Measurements from ENCODE around the gene POLG2. TPM values are rescaled to one million over a fixed set of nuclear protein-coding genes. Genes with fewer than 3 reads are reported as not detected.

The POLG2 gene
- total RNA-seq, 4 donors from 2014 or later = 3.2 to 5.0 (median 3.3) TPM

GRCh38 chr17:64507413-64507782 is 10.5 kb upstream of the POLG2 start:
- H3K4me3 ChIP-seq = peak overlapping the region; percentile 77 to 94 (median 90)
- no peaks in the 10 kb centered on the region for H3K9me3 ChIP-seq
- no peak for DNase-seq (ENCODE audit: extremely low spot score)
- H3K4me1 ChIP-seq = peaks cover 45 to 59% (median 51%) of the 10 kb centered on the region in 4 donors
- TF ChIP-seq EP300 (IDR thresholded peaks at IDR 0.05) (no peak), POLR2A (IDR thresholded peaks at IDR 0.05; ENCODE audit: low read depth) (no peak), POLR2AphosphoS5 (IDR thresholded peaks at IDR 0.05) (no peak), CTCF (IDR thresholded peaks at IDR 0.05) (peak; percentile 29 to 55 (median 39))
- WGBS = 2% methylated on average over 13 of the region's 13 CpGs
- H3K36me3 ChIP-seq = peaks cover 33 to 61% (median 53%) of the 10 kb centered on the region in 4 donors
- H3K27ac ChIP-seq (replicated peaks in 1 of 4) = peak overlapping the region; percentile 99 to 100 (median 99)
- no peaks in the 10 kb centered on the region for H3K27me3 ChIP-seq
- intact Hi-C loops (cut with DNase I) = no loop called here

DNA sequence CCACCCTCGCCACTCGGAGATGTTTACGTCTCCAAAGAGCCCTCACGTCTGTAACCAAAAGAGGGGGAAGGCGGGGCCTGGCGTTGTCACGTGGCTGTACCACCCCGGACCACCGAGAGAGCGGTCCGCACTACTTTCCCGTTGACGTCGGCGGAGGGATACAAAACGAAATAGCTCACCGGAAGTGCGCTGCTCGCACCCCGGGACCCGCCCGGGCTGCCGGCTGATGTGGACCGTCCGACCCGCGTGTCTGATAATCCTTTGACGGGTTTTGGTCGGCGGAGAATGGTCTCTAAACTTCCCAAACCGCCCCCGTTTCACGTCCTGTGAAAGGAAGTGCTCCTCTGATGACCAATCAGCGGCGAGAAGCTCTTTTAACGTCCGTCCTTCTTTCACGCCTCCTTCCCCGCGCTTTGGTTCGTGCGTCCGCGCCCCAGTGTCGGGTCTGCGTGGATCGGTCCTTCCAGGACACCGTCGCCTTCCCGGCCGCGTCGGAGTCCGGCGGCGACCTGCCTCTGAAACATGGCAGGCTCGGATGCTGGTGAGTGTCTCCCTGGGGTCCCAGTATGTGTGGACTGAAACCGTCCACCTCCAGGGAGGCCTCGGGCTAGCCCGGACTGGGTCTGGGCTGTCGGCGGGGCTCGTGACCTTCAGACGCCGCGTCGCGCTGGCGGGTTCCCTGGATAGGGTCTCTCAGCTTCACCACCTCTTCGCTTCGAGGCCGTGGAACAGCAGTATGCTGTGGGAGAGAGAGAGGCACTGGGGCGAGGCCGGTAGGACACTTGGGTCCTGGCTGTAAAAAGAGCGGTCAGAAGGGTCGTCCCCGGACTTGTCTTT is 9.9 kb upstream of the POLG2 start, which contains the start of gene CEP95:
Gene CEP95, plus strand, starts transcription at position 402 of the 837 bp plus-strand sequence. Its CDS starts 121 bp downstream, at position 523.
- peaks cover 36 to 61% (median 54%) of the 10 kb centered on the region in 4 donors for H3K36me3 ChIP-seq
- peaks cover 51 to 65% (median 54%) of the 10 kb centered on the region in 4 donors for H3K4me1 ChIP-seq
- TF ChIP-seq POLR2A (IDR thresholded peaks at IDR 0.05; ENCODE audit: low read depth) (peak; percentile 71), EP300 (IDR thresholded peaks at IDR 0.05) (no peak), CTCF (IDR thresholded peaks at IDR 0.05) (peak in 1 of 3 experiments; percentile 4), POLR2AphosphoS5 (IDR thresholded peaks at IDR 0.05) (peak; percentile 88 to 96)
- intact Hi-C loops (cut with DNase I) = no loop called here
- H3K4me3 ChIP-seq = peak within 1 kb of the TSS; percentile 77 to 94 (median 90)
- peak; percentile 98 for DNase-seq (ENCODE audit: extremely low spot score)
- H3K27me3 ChIP-seq = no peaks in the 10 kb centered on the region
- no peaks in the 10 kb centered on the region for H3K9me3 ChIP-seq
- peak within 1 kb of the TSS; percentile 99 to 100 (median 99) for H3K27ac ChIP-seq (replicated peaks in 1 of 4)
- WGBS = 1% methylated on average over 39 of the region's 77 CpGs

DNA sequence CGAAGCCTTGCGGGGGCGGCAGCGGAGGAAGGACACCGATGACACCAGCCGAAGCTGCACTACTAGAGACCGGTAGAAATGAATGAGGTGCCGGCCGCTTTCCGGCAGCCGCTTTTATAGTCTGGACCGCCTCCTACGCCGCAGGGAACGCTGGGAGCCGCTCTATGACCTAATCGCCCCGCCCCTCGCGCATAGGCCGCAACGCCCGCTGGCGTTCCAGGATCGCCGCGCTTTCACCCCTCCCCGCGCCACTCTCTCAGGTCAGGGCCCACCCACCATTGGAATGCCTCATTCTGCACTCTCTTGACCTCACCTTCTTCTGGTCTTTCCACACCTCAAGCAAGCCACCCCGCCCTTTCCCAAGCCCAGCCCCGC is 9.3 kb upstream of the POLG2 start, which contains the start of gene DDX5:
Gene DDX5, minus strand, starts transcription at position 89 of the 375 bp plus-strand sequence. CDS start 170 bp downstream, outside the sequence.
- peak within 1 kb of the TSS; percentile 99 to 100 (median 99) for H3K27ac ChIP-seq (replicated peaks in 1 of 4)
- intact Hi-C loops (cut with DNase I) = no loop called here
- H3K9me3 ChIP-seq = no peaks in the 10 kb centered on the region
- peaks cover 55 to 71% (median 60%) of the 10 kb centered on the region in 4 donors for H3K4me1 ChIP-seq
- TF ChIP-seq EP300 (IDR thresholded peaks at IDR 0.05) (no peak), POLR2AphosphoS5 (IDR thresholded peaks at IDR 0.05) (peak; percentile 92 to 99), CTCF (IDR thresholded peaks at IDR 0.05) (no peak), POLR2A (IDR thresholded peaks at IDR 0.05; ENCODE audit: low read depth) (peak; percentile 98)
- WGBS = 0% methylated on average over 5 of the region's 31 CpGs
- H3K36me3 ChIP-seq = peaks cover 38 to 61% (median 54%) of the 10 kb centered on the region in 4 donors
- peak; percentile 100 for DNase-seq (ENCODE audit: extremely low spot score)
- no peaks in the 10 kb centered on the region for H3K27me3 ChIP-seq
- H3K4me3 ChIP-seq = peak within 1 kb of the TSS; percentile 77 to 94 (median 90)

GRCh38 chr17:64505340-64506200 is 8.7 kb upstream of the POLG2 start:
- no peaks in the 10 kb centered on the region for H3K27me3 ChIP-seq
- peaks cover 38 to 61% (median 54%) of the 10 kb centered on the region in 4 donors for H3K36me3 ChIP-seq
- intact Hi-C loops (cut with DNase I) = no loop called here

More at GRCh38 chr17:64505340-64506200, 8.7 kb upstream of the POLG2 start:
- Histone ChIP-seq H3K4me3 (peak overlapping the region; percentile 77 to 94 (median 90)), H3K4me1 (peaks cover 55 to 75% (median 66%) of the 10 kb centered on the region in 4 donors), H3K9me3 (no peaks in the 10 kb centered on the region), H3K27ac (replicated peaks in 1 of 4) (peak overlapping the region; percentile 99 to 100 (median 99))
- TF ChIP-seq POLR2AphosphoS5 (IDR thresholded peaks at IDR 0.05) (peak; percentile 89 to 90), POLR2A (IDR thresholded peaks at IDR 0.05; ENCODE audit: low read depth) (peak; percentile 49), EP300 (IDR thresholded peaks at IDR 0.05) (no peak)
- peak; percentile 97 for DNase-seq (ENCODE audit: extremely low spot score)
- under 1% methylated on average over 55 of the region's 76 CpGs for WGBS
